ENCODE results near the gene GRHPR.
"Not testable (repeated sequence)": the region's sequence is repeated elsewhere in the genome, so short reads cannot be mapped to it uniquely, and the experiment has no call there.

The GRHPR gene

GRCh38 chr9:37447111-37447510 lies 24.6 kb downstream of the GRHPR start:
- no peak for DNase-seq (ENCODE audit: low spot score)

GRCh38 chr9:37449862-37450632 lies 27.6 kb downstream of the GRHPR start:
- DNase-seq (ENCODE audit: low spot score) = no peak

- DNase-seq (ENCODE audit: low spot score) = no peak
Measured at GRCh38 chr9:37451628-37452027, 29.1 kb downstream of the GRHPR start.

GRCh38 chr9:37452611-37453010 lies 30.1 kb downstream of the GRHPR start:
- no peak for DNase-seq (ENCODE audit: low spot score)

- no peak for DNase-seq (ENCODE audit: low spot score)
Measured at GRCh38 chr9:37453827-37454226, 31.3 kb downstream of the GRHPR start.

GRCh38 chr9:37454238-37454637 lies 31.7 kb downstream of the GRHPR start:
- DNase-seq (ENCODE audit: low spot score) = no peak

GRCh38 chr9:37455884-37456647 lies 33.6 kb downstream of the GRHPR start:
- no peak for DNase-seq (ENCODE audit: low spot score)

GRCh38 chr9:37456817-37457216 lies 34.3 kb downstream of the GRHPR start:
- DNase-seq (ENCODE audit: low spot score) = no peak

GRCh38 chr9:37464006-37464405 lies 41.5 kb downstream of the GRHPR start:
- no peak for DNase-seq (ENCODE audit: low spot score)

- DNase-seq (ENCODE audit: low spot score) = peak; percentile 86
Measured at GRCh38 chr9:37464426-37465248, 42.1 kb downstream of the GRHPR start.

- peak; percentile 100 for DNase-seq (ENCODE audit: low spot score)
Measured at GRCh38 chr9:37465249-37466036, 42.9 kb downstream of the GRHPR start, which contains the start of gene ZBTB5. Gene ZBTB5, minus strand, starts transcription at chr9:37465450. Its CDS starts 22,899 bp downstream, at chr9:37442551.

- no peak for DNase-seq (ENCODE audit: low spot score)
Measured at GRCh38 chr9:37466037-37466709, 43.7 kb downstream of the GRHPR start.

GRCh38 chr9:37467530-37467929 lies 45.0 kb downstream of the GRHPR start:
- DNase-seq (ENCODE audit: low spot score) = not testable (repeated sequence)

GRCh38 chr9:37468620-37469019 lies 46.1 kb downstream of the GRHPR start:
- no peak for DNase-seq (ENCODE audit: low spot score)

- DNase-seq (ENCODE audit: low spot score) = no peak
Measured at GRCh38 chr9:37471942-37472684, 49.6 kb downstream of the GRHPR start.

- DNase-seq (ENCODE audit: low spot score) = not testable (repeated sequence)
Measured at GRCh38 chr9:37473982-37474381, 51.5 kb downstream of the GRHPR start.

GRCh38 chr9:37474438-37474837 lies 51.9 kb downstream of the GRHPR start:
- no peak for DNase-seq (ENCODE audit: low spot score)

GRCh38 chr9:37476930-37477329 lies 54.4 kb downstream of the GRHPR start:
- no peak for DNase-seq (ENCODE audit: low spot score)

- not testable (repeated sequence) for DNase-seq (ENCODE audit: low spot score)
Measured at GRCh38 chr9:37477443-37477842, 54.9 kb downstream of the GRHPR start.

GRCh38 chr9:37477987-37478619 lies 55.6 kb downstream of the GRHPR start:
- DNase-seq (ENCODE audit: low spot score) = not testable (repeated sequence)
